IMR-90 (cell line): ENCODE results near the gene MRPS10. TPM values are rescaled to one million over a fixed set of nuclear protein-coding genes. Genes with fewer than 3 reads are reported as not detected.

ENCODE experiments used
- ATAC-seq: fragments of 200-7000 bp; cut with Tn5 transposase; 2 replicates; pipeline ENCODE4 v1.9.1; 2020; ENCODE audit warnings: low read depth, mild to moderate bottlenecking, moderate library complexity
- BruUV-seq: library from RNA; stranded (reverse); fragments of 400-500 nt; replicated peaks from 2 replicates; lab custom pipeline; 2021; lab: Mats Ljungman, UMichigan
- CTCF ChIA-PET: fragments of 300-600 bp; formaldehyde crosslinking; extraction: SDS; loops from one replicate; lab custom pipeline; 2021; ENCODE audit warnings: antibody characterized with exemption; lab: Yijun Ruan, JAX
- POLR2A ChIA-PET: fragments of 300-600 bp; sonication (Branson Sonifier 250); formaldehyde crosslinking; loops from one replicate; lab custom pipeline; 2022; ENCODE audit warnings: antibody characterized with exemption; ENCODE audit not compliant: unreplicated experiment; lab: Charles Lee
- DNase-seq: peaks from one replicate; pipeline ENCODE4 v3.0.0; 2013
- H2AFZ ChIP-seq: replicated peaks from 2 replicates; pipeline ENCODE3; 2013; ENCODE audit warnings: low read length, mild to moderate bottlenecking; ENCODE audit not compliant: poor library complexity
- H2AK5ac ChIP-seq: 2 replicates; pipeline ENCODE4 v1.6.1; 2013; ENCODE audit warnings: low read depth, low read length, inconsistent platforms
- H2AK9ac ChIP-seq: replicated peaks from 2 replicates; pipeline ENCODE3; 2013; ENCODE audit warnings: mild to moderate bottlenecking, low read depth, low read length, moderate library complexity; ENCODE audit not compliant: poor library complexity
- H2BK120ac ChIP-seq: 2 replicates; pipeline ENCODE4 v1.6.1; 2013; ENCODE audit warnings: low read depth, low read length, inconsistent platforms
- H2BK15ac ChIP-seq: 3 replicates; pipeline ENCODE4 v1.6.1; 2013; ENCODE audit warnings: low read depth, low read length, inconsistent platforms
- H2BK20ac ChIP-seq: 2 replicates; pipeline ENCODE4 v1.6.1; 2013; ENCODE audit warnings: low read depth, mild to moderate bottlenecking, inconsistent platforms, low read length, moderate library complexity
- H2BK5ac ChIP-seq: 2 replicates; pipeline ENCODE4 v1.6.1; 2013; ENCODE audit warnings: mild to moderate bottlenecking, low read depth, low read length, inconsistent platforms; ENCODE audit not compliant: poor library complexity, severe bottlenecking
- H3K14ac ChIP-seq: replicated peaks from 2 replicates; pipeline ENCODE4 v1.6.1; 2013; ENCODE audit warnings: low read depth, low read length, inconsistent platforms
- H3K18ac ChIP-seq: 2 replicates; pipeline ENCODE4 v1.6.1; 2013; ENCODE audit warnings: low read depth, low read length, control low read depth
- H3K23ac ChIP-seq: 2 replicates; pipeline ENCODE4 v1.6.1; 2013; ENCODE audit warnings: low read depth, low read length, inconsistent platforms
- H3K27ac ChIP-seq: 2 replicates; pipeline ENCODE4 v1.5.1; 2013; ENCODE audit warnings: mild to moderate bottlenecking, control low read depth, low read length; ENCODE audit not compliant: insufficient read depth
- H3K27me3 ChIP-seq: 2 replicates; pipeline ENCODE4 v1.6.1; 2013; ENCODE audit warnings: low read length; ENCODE audit not compliant: control insufficient read depth, insufficient read depth
- H3K36me3 ChIP-seq: 2 replicates; pipeline ENCODE4 v1.6.1; 2013; ENCODE audit warnings: low read length, mixed read lengths; ENCODE audit not compliant: control insufficient read depth, insufficient read depth
- H3K4ac ChIP-seq: 2 replicates; pipeline ENCODE4 v1.6.1; 2013; ENCODE audit warnings: low read depth, low read length, inconsistent platforms
- H3K4me1 ChIP-seq: 2 replicates; pipeline ENCODE4 v1.6.1; 2013; ENCODE audit warnings: low read length, mixed read lengths; ENCODE audit not compliant: control insufficient read depth, insufficient read depth
- H3K4me2 ChIP-seq: 2 replicates; pipeline ENCODE4 v1.6.1; 2013; ENCODE audit warnings: low read depth, mild to moderate bottlenecking, control low read depth, low read length, moderate library complexity
- H3K4me3 ChIP-seq: 2 replicates; pipeline ENCODE4 v1.5.1; 2013; ENCODE audit warnings: low read depth, mild to moderate bottlenecking, control low read depth, low read length, moderate library complexity; ENCODE audit not compliant: insufficient read depth
- H3K56ac ChIP-seq: 2 replicates; pipeline ENCODE4 v1.6.1; 2013; ENCODE audit warnings: low read length, inconsistent platforms; ENCODE audit not compliant: insufficient read depth; ENCODE audit errors: extremely low read depth
- H3K79me1 ChIP-seq, 2 experiments: 2 replicates each; pipeline ENCODE4 v1.6.1; 2013; ENCODE audit warnings: low read length in 2 of 2, inconsistent platforms in 1 of 2, low read depth in 1 of 2
- H3K9ac ChIP-seq: 2 replicates; pipeline ENCODE4 v1.6.1; 2013; ENCODE audit warnings: low read depth, low read length, control low read depth
- H3K9me1 ChIP-seq: 2 replicates; pipeline ENCODE4 v1.6.1; 2013; ENCODE audit warnings: low read length, inconsistent platforms; ENCODE audit not compliant: insufficient read depth
- H3K9me3 ChIP-seq: 2 replicates; pipeline ENCODE4 v1.6.1; 2013; ENCODE audit warnings: low read length; ENCODE audit not compliant: control insufficient read depth, insufficient read depth
- H4K20me1 ChIP-seq: 2 replicates; pipeline ENCODE4 v1.6.1; 2013; ENCODE audit warnings: low read length, inconsistent platforms; ENCODE audit not compliant: insufficient read depth
- H4K5ac ChIP-seq: 2 replicates; pipeline ENCODE4 v1.6.1; 2013; ENCODE audit warnings: mild to moderate bottlenecking, low read depth, low read length, control low read depth
- H4K8ac ChIP-seq, 2 experiments: 2 replicates each; pipeline ENCODE4 v1.6.1; 2013; ENCODE audit warnings: low read depth in 2 of 2, low read length in 2 of 2, control low read depth in 1 of 2, inconsistent platforms in 1 of 2
- H4K91ac ChIP-seq: 2 replicates; pipeline ENCODE4 v1.6.1; 2013; ENCODE audit warnings: low read depth, low read length, inconsistent platforms; ENCODE audit not compliant: insufficient read depth
- MAFK ChIP-seq: IDR thresholded peaks from 2 replicates; pipeline ENCODE4 v1.6.1; 2012; ENCODE audit warnings: low read depth, low read length, improper control_type of control experiment
- SMC3 ChIP-seq: fragments of 150-350 bp; IDR thresholded peaks from 2 replicates; pipeline ENCODE4 v1.6.1; 2016; ENCODE audit warnings: low read depth, mild to moderate bottlenecking, antibody characterized with exemption, low read length, moderate library complexity
- WGBS, 2 experiments: methylation state at CpG; one replicate each; pipeline versions ENCODE4 v1.1.5 to v1.1.7; 2013; ENCODE audit warnings: missing lambda C conversion rate in 2 of 2; ENCODE audit not compliant: insufficient read length in 1 of 2; ENCODE audit errors: extremely low coverage in 2 of 2; 5-methylcytosine and 5-hydroxymethylcytosine counted together
- dilution Hi-C: fragments of 300-500 bp; cut with HindIII; formaldehyde crosslinking; loops from one replicate; pipeline ENCODE4 v1.14.3; 2018; ENCODE audit warnings: low sequenced_read_pairs; ENCODE audit not compliant: unreplicated experiment
- in situ Hi-C: fragments of 300-500 bp; cut with MboI; formaldehyde crosslinking; loops from 3 replicates; pipeline ENCODE4 v1.14.3; 2019; ENCODE audit warnings: low sequenced_read_pairs, inconsistent platforms, mixed read lengths
- intact Hi-C: fragments of 100-400 bp; cut with micrococcal nuclease; formaldehyde crosslinking; loops from 2 replicates; pipeline ENCODE4 v1.10.0; 2022
- polyA plus RNA-seq, 3 experiments: library from polyadenylated mRNA; depleted of rRNA; stranded (reverse); fragments of >200 nt; gene quantifications; 2 replicates each; pipeline ENCODE4 v1.2.3, GENCODE V29; 2012; ENCODE audit warnings: low replicate concordance in 1 of 3
- total RNA-seq: library from RNA; depleted of rRNA; stranded (reverse); fragments of >200 nt; gene quantifications from 2 replicates; pipeline ENCODE4 v1.2.3, GENCODE V29; 2012

MRPS10 gene
- total and polyA plus RNA-seq, 2 of the 4 experiments (the other 2 are of a cell fraction), result 28.5 to 47.0 TPM

- intact Hi-C loops (loop anchor here (10.0 kb wide), 1 partner anchor 378 kb away; the partner anchor contains the start of genes PRICKLE4 and TOMM6), in situ Hi-C loops (no loop called here), dilution Hi-C loops (no loop called here)
- H3K18ac ChIP-seq, result no peak overlapping the region
- no peak for ATAC-seq
- no peak overlapping the region for H4K8ac ChIP-seq
- H2BK20ac ChIP-seq, result no peak overlapping the region
- no peak overlapping the region for H2BK15ac ChIP-seq
- no peak overlapping the region for H2BK5ac ChIP-seq
- peaks cover 7% of the 10 kb centered on the region for H3K27me3 ChIP-seq
- no peak overlapping the region for H4K5ac ChIP-seq
- no peak overlapping the region for H3K56ac ChIP-seq
- no peaks in the 10 kb centered on the region for H3K9me1 ChIP-seq
- no peaks in the 10 kb centered on the region for H3K79me1 ChIP-seq
- no TSS peak for BruUV-seq
- H3K9me3 ChIP-seq, result no peaks in the 10 kb centered on the region
- no peak overlapping the region for H3K27ac ChIP-seq
- no peak overlapping the region for H2BK120ac ChIP-seq
- no peak overlapping the region for H3K9ac ChIP-seq
- no peak overlapping the region for H3K14ac ChIP-seq
- WGBS, 2 experiments, result no CpG with 5 or more reads among the region's 7 CpGs
- H3K4me3 ChIP-seq, result no peak overlapping the region
- TF ChIP-seq MAFK (no peak), SMC3 (no peak)
- H3K36me3 ChIP-seq, result no peaks in the 10 kb centered on the region
- ChIA-PET POLR2A (no interaction called here), CTCF (no interaction called here)
- no peak overlapping the region for H2AK5ac ChIP-seq
- no peak overlapping the region for H3K4me2 ChIP-seq
- H3K4me1 ChIP-seq, result peaks cover 12% of the 10 kb centered on the region
- no peak overlapping the region for H3K4ac ChIP-seq
- no peaks in the 10 kb centered on the region for H4K20me1 ChIP-seq
- no peak overlapping the region for H2AFZ ChIP-seq
- H4K91ac ChIP-seq, result no peak overlapping the region
- no peak for DNase-seq
- no peak overlapping the region for H2AK9ac ChIP-seq
- H3K23ac ChIP-seq, result no peak overlapping the region
These were observed 55.3 kb downstream of the MRPS10 start for GRCh38 chr6:42162384-42162783.
